AG04450 (cell line): ENCODE data around the gene GABBR2. TPM values are rescaled to one million over a fixed set of nuclear protein-coding genes. Genes with fewer than 3 reads are reported as not detected.
A peak's percentile ranks its signal among the peaks of the same experiment; 100 is the strongest.

ENCODE experiments used
- CTCF ChIA-PET: fragments of 300-600, 350-600 bp; formaldehyde crosslinking; extraction: SDS; loops from one replicate; lab custom pipeline; 2022; ENCODE audit warnings: antibody characterized with exemption, inconsistent platforms; lab: Charles Lee
- POLR2A ChIA-PET: fragments of 350-600 bp; formaldehyde crosslinking; extraction: SDS; loops from one replicate; lab custom pipeline; 2021; ENCODE audit warnings: antibody characterized with exemption, inconsistent platforms; lab: Yijun Ruan, JAX
- DNase-seq: peaks from one replicate; pipeline ENCODE4 v3.0.0-alpha.2; 2011; ENCODE audit warnings: low read depth, low spot score
- H3K27ac ChIP-seq: one replicate; pipeline ENCODE4 v1.5.1; 2012; ENCODE audit warnings: low read depth, low read length, control low read depth
- H3K27me3 ChIP-seq: one replicate; pipeline ENCODE4 v1.6.0; 2012; ENCODE audit warnings: low read length; ENCODE audit not compliant: control insufficient read depth, insufficient read depth
- H3K4me3 ChIP-seq: 2 replicates; pipeline ENCODE4 v1.5.1; 2011; ENCODE audit warnings: mild to moderate bottlenecking, low read depth, low read length, control low read depth
- H3K9me3 ChIP-seq: 2 replicates; pipeline ENCODE4 v1.5.1; 2012; ENCODE audit warnings: low read length; ENCODE audit not compliant: control insufficient read depth, insufficient read depth
- CTCF ChIP-seq: IDR thresholded peaks from 2 replicates; pipeline ENCODE4 v1.5.1; 2011; ENCODE audit warnings: low read depth, low read length, control low read depth, inconsistent platforms
- polyA plus RNA-seq: library from polyadenylated mRNA; depleted of rRNA; stranded (reverse); fragments of >200 nt; gene quantifications from 2 replicates; pipeline ENCODE4 v1.2.3, GENCODE V29; 2011

Gene GABBR2
- polyA plus RNA-seq, 1 experiment: 2.4 TPM

- no peak for TF ChIP-seq CTCF
- H3K27me3 ChIP-seq: no peaks in the 10 kb centered on the region
- CTCF ChIA-PET: no interaction called here
- DNase-seq: no peak
- POLR2A ChIA-PET: no interaction called here
- peaks cover 4% of the 10 kb centered on the region; the same call in 1 of the 2 replicates for H3K9me3 ChIP-seq
- H3K4me3 ChIP-seq: no peak overlapping the region
- no peak overlapping the region for H3K27ac ChIP-seq
Measured at GRCh38 chr9:98367923-98368322, 340.8 kb downstream of the GABBR2 start.

- DNase-seq: no peak
- Histone ChIP-seq H3K4me3 (no peak overlapping the region), H3K27me3 (no peaks in the 10 kb centered on the region), H3K9me3 (peaks cover 4% of the 10 kb centered on the region; the same call in 1 of the 2 replicates), H3K27ac (no peak overlapping the region)
- POLR2A ChIA-PET: no interaction called here
- CTCF ChIA-PET: interaction anchor here (0.6 kb wide), 1 partner anchor 27 kb away, joined by 3 read pairs; no protein-coding TSS in a partner anchor
- TF ChIP-seq CTCF: no peak
Measured at GRCh38 chr9:98367371-98367900, 341.3 kb downstream of the GABBR2 start.

GRCh38 chr9:98365781-98366180 is 343.0 kb downstream of the GABBR2 start:
- Histone ChIP-seq H3K4me3 (no peak overlapping the region), H3K27ac (no peak overlapping the region), H3K9me3 (peaks cover 4% of the 10 kb centered on the region; the same call in 1 of the 2 replicates), H3K27me3 (no peaks in the 10 kb centered on the region)
- no peak for TF ChIP-seq CTCF
- ChIA-PET CTCF (interaction anchor here (0.6 to 3.4 kb wide), 3 partner anchors 12 to 410 kb away, joined by 3 to 18 read pairs (median 3); no protein-coding TSS in a partner anchor), POLR2A (interaction anchor here (0.6 kb wide), 1 partner anchor 8 kb away, joined by 5 read pairs; no protein-coding TSS in a partner anchor)
- DNase-seq: no peak

GRCh38 chr9:98365227-98365669 is 343.5 kb downstream of the GABBR2 start:
- Histone ChIP-seq H3K4me3 (no peak overlapping the region), H3K27ac (no peak overlapping the region), H3K9me3 (peaks cover 4% of the 10 kb centered on the region; the same call in 1 of the 2 replicates), H3K27me3 (no peaks in the 10 kb centered on the region)
- no peak for DNase-seq
- ChIA-PET POLR2A (interaction anchor here (0.6 kb wide), 1 partner anchor 9 kb away, joined by 5 read pairs; no protein-coding TSS in a partner anchor), CTCF (interaction anchor here (0.6 to 3.4 kb wide), 4 partner anchors 11 to 410 kb away, joined by 3 to 18 read pairs (median 3); no protein-coding TSS in a partner anchor)
- TF ChIP-seq CTCF: peak; percentile 53

- no peak for TF ChIP-seq CTCF
- CTCF ChIA-PET: interaction anchor here (0.6 to 3.4 kb wide), 6 partner anchors 10 to 412 kb away, joined by 3 to 18 read pairs (median 4); no protein-coding TSS in a partner anchor
Measured at GRCh38 chr9:98364086-98364485, 344.6 kb downstream of the GABBR2 start.

More at GRCh38 chr9:98364086-98364485, 344.6 kb downstream of the GABBR2 start:
- Histone ChIP-seq H3K4me3 (no peak overlapping the region), H3K27me3 (no peaks in the 10 kb centered on the region), H3K27ac (no peak overlapping the region), H3K9me3 (peaks cover 4% of the 10 kb centered on the region; the same call in 1 of the 2 replicates)
- no peak for DNase-seq
- POLR2A ChIA-PET: interaction anchor here (0.6 to 0.7 kb wide), 2 partner anchors 16 to 78 kb away, joined by 3 read pairs; no protein-coding TSS in a partner anchor
